ENCODE data around the gene TAF1D.

DNA sequence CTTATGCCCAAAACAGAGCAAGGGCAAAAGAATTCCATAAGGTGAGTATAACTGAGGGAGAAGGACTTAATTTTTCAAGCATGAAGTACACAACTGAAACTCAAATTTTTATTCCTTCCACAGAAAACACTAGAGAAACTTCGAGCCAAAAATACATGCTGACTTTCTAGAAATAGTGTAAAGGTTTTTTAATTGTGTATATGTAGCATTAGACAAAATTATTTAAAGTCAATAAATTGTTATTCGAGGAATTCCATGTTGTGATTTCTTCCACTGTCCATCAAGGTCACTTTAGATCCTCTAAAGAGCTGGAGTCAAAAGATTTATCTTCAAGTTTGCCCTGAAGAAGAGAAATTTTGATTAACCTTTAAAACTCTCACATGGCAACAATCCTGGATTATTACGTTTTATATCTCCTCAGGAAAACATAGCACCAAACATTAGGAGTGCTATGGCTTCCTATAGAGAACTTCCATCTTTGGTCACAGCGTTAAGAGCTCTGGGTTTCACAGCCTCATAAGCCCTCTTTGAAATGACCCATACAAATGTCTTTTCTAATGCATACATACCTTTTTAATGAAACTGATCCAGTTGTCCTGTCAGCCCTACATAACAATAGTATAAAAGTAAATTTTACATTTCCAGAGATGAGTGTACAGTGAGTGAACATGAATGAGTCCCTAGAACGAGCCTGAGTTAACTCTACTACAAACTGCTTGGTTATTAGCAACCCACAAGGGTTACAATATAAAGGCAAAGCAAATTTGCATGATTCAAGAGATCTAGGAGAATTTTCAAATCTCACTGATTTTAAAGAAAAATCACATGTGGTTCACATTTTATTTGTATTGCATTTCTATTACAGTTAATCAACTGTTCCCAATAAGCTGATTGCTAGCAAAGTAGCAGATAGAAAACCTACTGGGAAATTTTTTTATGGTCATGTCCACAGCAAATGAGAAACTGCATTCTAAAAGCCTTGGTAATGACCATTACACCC lies 10.9 kb downstream of the TAF1D start:
- no peak for TF ChIP-seq POLR2AphosphoS5 (IDR thresholded peaks at IDR 0.05)
- TF ChIP-seq EP300 (conservative IDR thresholded peaks at IDR 0.05; ENCODE audit: poor library complexity, severe bottlenecking), result no peak
- TF ChIP-seq EZH2 (IDR thresholded peaks at IDR 0.05; ENCODE audit: borderline replicate concordance, insufficient read depth, low read length, poor library complexity, severe bottlenecking), result no peak
- no peak for TF ChIP-seq RAD21 (conservative IDR thresholded peaks at IDR 0.05)
- no peak for TF ChIP-seq CTCF (IDR thresholded peaks at IDR 0.05; ENCODE audit: poor library complexity, severe bottlenecking)
- TF ChIP-seq MXI1 (conservative IDR thresholded peaks at IDR 0.05; ENCODE audit: poor library complexity, severe bottlenecking), result no peak
- TF ChIP-seq, protein P1, sequence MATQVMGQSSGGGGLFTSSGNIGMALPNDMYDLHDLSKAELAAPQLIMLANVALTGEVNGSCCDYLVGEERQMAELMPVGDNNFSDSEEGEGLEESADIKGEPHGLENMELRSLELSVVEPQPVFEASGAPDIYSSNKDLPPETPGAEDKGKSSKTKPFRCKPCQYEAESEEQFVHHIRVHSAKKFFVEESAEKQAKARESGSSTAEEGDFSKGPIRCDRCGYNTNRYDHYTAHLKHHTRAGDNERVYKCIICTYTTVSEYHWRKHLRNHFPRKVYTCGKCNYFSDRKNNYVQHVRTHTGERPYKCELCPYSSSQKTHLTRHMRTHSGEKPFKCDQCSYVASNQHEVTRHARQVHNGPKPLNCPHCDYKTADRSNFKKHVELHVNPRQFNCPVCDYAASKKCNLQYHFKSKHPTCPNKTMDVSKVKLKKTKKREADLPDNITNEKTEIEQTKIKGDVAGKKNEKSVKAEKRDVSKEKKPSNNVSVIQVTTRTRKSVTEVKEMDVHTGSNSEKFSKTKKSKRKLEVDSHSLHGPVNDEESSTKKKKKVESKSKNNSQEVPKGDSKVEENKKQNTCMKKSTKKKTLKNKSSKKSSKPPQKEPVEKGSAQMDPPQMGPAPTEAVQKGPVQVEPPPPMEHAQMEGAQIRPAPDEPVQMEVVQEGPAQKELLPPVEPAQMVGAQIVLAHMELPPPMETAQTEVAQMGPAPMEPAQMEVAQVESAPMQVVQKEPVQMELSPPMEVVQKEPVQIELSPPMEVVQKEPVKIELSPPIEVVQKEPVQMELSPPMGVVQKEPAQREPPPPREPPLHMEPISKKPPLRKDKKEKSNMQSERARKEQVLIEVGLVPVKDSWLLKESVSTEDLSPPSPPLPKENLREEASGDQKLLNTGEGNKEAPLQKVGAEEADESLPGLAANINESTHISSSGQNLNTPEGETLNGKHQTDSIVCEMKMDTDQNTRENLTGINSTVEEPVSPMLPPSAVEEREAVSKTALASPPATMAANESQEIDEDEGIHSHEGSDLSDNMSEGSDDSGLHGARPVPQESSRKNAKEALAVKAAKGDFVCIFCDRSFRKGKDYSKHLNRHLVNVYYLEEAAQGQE (IDR thresholded peaks at IDR 0.05; ENCODE audit: borderline replicate concordance), result no peak
